SK-N-SH (cell line): Measurements from ENCODE around the gene CDC42SE2. TPM values are rescaled to one million over a fixed set of nuclear protein-coding genes. Genes with fewer than 3 reads are reported as not detected.

Experiments
- CTCF ChIA-PET: fragments of 300-600, 350-600 bp; formaldehyde crosslinking; extraction: SDS; loops from one replicate; lab custom pipeline; 2021; lab: Yijun Ruan, JAX
- POLR2A ChIA-PET: fragments of 350-600 bp; sonication (Branson Sonifier 250); formaldehyde crosslinking; extraction: SDS; loops from one replicate; lab custom pipeline; 2020; ENCODE audit warnings: antibody characterized with exemption, inconsistent platforms; lab: Yijun Ruan, JAX
- DNase-seq: peaks from one replicate; pipeline ENCODE4 v3.0.0; 2012
- H2AFZ ChIP-seq: fragments of 200-600 bp; sonication (generic); 2 replicates; pipeline ENCODE4 v1.8.1; 2016; ENCODE audit warnings: antibody characterized with exemption, mild to moderate bottlenecking, low read depth
- H3F3A ChIP-seq: fragments of 200-600 bp; sonication (generic); replicated peaks from 2 replicates; pipeline ENCODE3; 2016; ENCODE audit warnings: antibody characterized with exemption, mild to moderate bottlenecking; ENCODE audit not compliant: insufficient read depth
- H3K27ac ChIP-seq, 2 experiments: fragments of 200-500 bp in 1 of 2; fragments of 200-600 bp in 1 of 2; sonication (Bioruptor generic) in 1 of 2; sonication (generic), shearing (Covaris generic) in 1 of 2; 2 replicates each; pipeline versions ENCODE4 v1.5.1 to v1.6.1; 2014 to 2016; ENCODE audit warnings: low read depth in 2 of 2, inconsistent platforms in 1 of 2, low read length in 1 of 2, mild to moderate bottlenecking in 1 of 2, mixed read lengths in 1 of 2
- H3K27me3 ChIP-seq: fragments of 200-600 bp; sonication (generic), shearing (Covaris generic); 2 replicates; pipeline ENCODE4 v1.6.1; 2016; ENCODE audit warnings: mixed run types; ENCODE audit not compliant: insufficient read depth
- H3K36me3 ChIP-seq, 2 experiments: fragments of 200-500 bp in 1 of 2; fragments of 200-600 bp in 1 of 2; sonication (Bioruptor generic) in 1 of 2; sonication (generic) in 1 of 2; replicated peaks in 1 of 2; 2 replicates each; pipeline versions ENCODE3 to v1.5.1; 2014 to 2016; ENCODE audit warnings: low read length in 1 of 2, mild to moderate bottlenecking in 1 of 2; ENCODE audit not compliant: insufficient read depth in 2 of 2, control insufficient read depth in 1 of 2
- H3K4me1 ChIP-seq, 2 experiments: fragments of 200-500 bp in 1 of 2; fragments of 200-600 bp in 1 of 2; sonication (Bioruptor generic) in 1 of 2; sonication (generic), shearing (Covaris generic) in 1 of 2; 2 replicates each; pipeline versions ENCODE4 v1.5.1 to v1.6.1; 2014 to 2016; ENCODE audit warnings: low read depth in 1 of 2, low read length in 1 of 2, mixed run types in 1 of 2; ENCODE audit not compliant: insufficient read depth in 2 of 2, control insufficient read depth in 1 of 2
- H3K4me2 ChIP-seq: fragments of 200-600 bp; sonication (generic), shearing (Covaris generic); 2 replicates; pipeline ENCODE4 v1.6.1; 2017; ENCODE audit warnings: mixed run types
- H3K4me3 ChIP-seq, 2 experiments: fragments of 200-500 bp in 1 of 2; fragments of 200-600 bp in 1 of 2; sonication (Bioruptor generic) in 1 of 2; sonication (generic), shearing (Covaris generic) in 1 of 2; 2 replicates each; pipeline versions ENCODE4 v1.5.1 to v1.8.1; 2014 to 2016; ENCODE audit warnings: low read depth in 2 of 2, inconsistent platforms in 1 of 2, low read length in 1 of 2, mild to moderate bottlenecking in 1 of 2, mixed read lengths in 1 of 2, moderate library complexity in 1 of 2
- H3K79me2 ChIP-seq: fragments of 200-600 bp; sonication (generic); 2 replicates; pipeline ENCODE4 v1.8.1; 2017; ENCODE audit warnings: mild to moderate bottlenecking; ENCODE audit not compliant: insufficient read depth
- H3K9ac ChIP-seq: fragments of 200-600 bp; sonication (generic); 2 replicates; pipeline ENCODE4 v1.6.1; 2017; ENCODE audit warnings: mixed run types
- H3K9me2 ChIP-seq: fragments of 200-600 bp; sonication (generic); 2 replicates; pipeline ENCODE4 v1.6.1; 2017; ENCODE audit warnings: mixed run types
- H3K9me3 ChIP-seq: fragments of 200-600 bp; sonication (generic); 2 replicates; pipeline ENCODE4 v1.6.1; 2017; ENCODE audit warnings: mixed run types, mild to moderate bottlenecking, moderate library complexity
- H4K20me1 ChIP-seq: fragments of 200-600 bp; sonication (generic); 2 replicates; pipeline ENCODE4 v1.6.1; 2017; ENCODE audit warnings: mild to moderate bottlenecking, mixed run types; ENCODE audit not compliant: insufficient read depth
- CHD2 ChIP-seq: fragments of 150-350 bp; IDR thresholded peaks from 2 replicates; pipeline ENCODE4 v1.6.1; 2018; ENCODE audit warnings: low read length; ENCODE audit not compliant: partially characterized antibody
- CTCF ChIP-seq: fragments of 200-600 bp; sonication (generic); IDR thresholded peaks from 2 replicates; pipeline ENCODE4 v1.6.1; 2017; ENCODE audit warnings: antibody characterized with exemption, mild to moderate bottlenecking, moderate library complexity
- FOSL2 ChIP-seq: IDR thresholded peaks from 2 replicates; pipeline ENCODE4 v1.4.0; 2012; ENCODE audit warnings: low read depth, mild to moderate bottlenecking, moderate library complexity, borderline replicate concordance
- FOXM1 ChIP-seq: IDR thresholded peaks from 2 replicates; pipeline ENCODE4 v1.4.0; 2012; ENCODE audit warnings: low read depth, mild to moderate bottlenecking
- IRF3 ChIP-seq: fragments of 150-350 bp; IDR thresholded peaks from 2 replicates; pipeline ENCODE4 v1.6.1; 2016; ENCODE audit warnings: mild to moderate bottlenecking, low read depth, low read length
- JUND ChIP-seq: IDR thresholded peaks from 2 replicates; pipeline ENCODE4 v1.4.0; 2012
- MXI1 ChIP-seq: IDR thresholded peaks from 2 replicates; pipeline ENCODE4 v1.6.1; 2012; ENCODE audit warnings: mild to moderate bottlenecking, low read depth, low read length, improper control_type of control experiment
- NFIC ChIP-seq: IDR thresholded peaks from 2 replicates; pipeline ENCODE4 v1.4.0; 2012; ENCODE audit warnings: borderline replicate concordance
- NRF1 ChIP-seq: IDR thresholded peaks from 2 replicates; pipeline ENCODE4 v1.6.1; 2012; ENCODE audit warnings: low read depth, mild to moderate bottlenecking, low read length
- PBX3 ChIP-seq: IDR thresholded peaks from 2 replicates; pipeline ENCODE4; 2012
- RCOR1 ChIP-seq: fragments of 150-350 bp; IDR thresholded peaks from 2 replicates; pipeline ENCODE4 v1.6.1; 2017; ENCODE audit warnings: antibody characterized with exemption, low read length
- REST ChIP-seq: IDR thresholded peaks from 2 replicates; pipeline ENCODE4 v1.6.1; 2012; ENCODE audit warnings: mild to moderate bottlenecking, low read depth, low read length, moderate library complexity
- RFX5 ChIP-seq: IDR thresholded peaks from 2 replicates; pipeline ENCODE4 v1.6.1; 2012; ENCODE audit warnings: mild to moderate bottlenecking, improper control_type of control experiment, low read length
- RXRA ChIP-seq: IDR thresholded peaks from 2 replicates; pipeline ENCODE4 v1.4.0; 2012; ENCODE audit warnings: low read depth, mild to moderate bottlenecking, borderline replicate concordance
- SIN3A ChIP-seq: IDR thresholded peaks from 2 replicates; pipeline ENCODE4 v1.6.1; 2012; ENCODE audit warnings: low read depth, mild to moderate bottlenecking, low read length, moderate library complexity, borderline replicate concordance
- TAF1 ChIP-seq: IDR thresholded peaks from 2 replicates; pipeline ENCODE4 v1.6.1; 2012; ENCODE audit warnings: low read depth, mild to moderate bottlenecking, low read length, moderate library complexity, borderline replicate concordance
- TCF12 ChIP-seq: IDR thresholded peaks from 2 replicates; pipeline ENCODE4 v1.4.0; 2012
- YY1 ChIP-seq: IDR thresholded peaks from 2 replicates; pipeline ENCODE4 v1.4.0; 2012; ENCODE audit warnings: low read depth, mild to moderate bottlenecking
- polyA plus RNA-seq, 3 experiments: library from polyadenylated mRNA; depleted of rRNA; stranded (reverse); fragments of >200 nt; gene quantifications; 2 replicates each; pipeline ENCODE4 v1.2.3, GENCODE V29; 2012

CDC42SE2 gene
- polyA plus RNA-seq, 1 of the 3 experiments (the other 2 are of a cell fraction): 8.6 TPM

GRCh38 chr5:131277447-131277846 is 13.6 kb downstream of the CDC42SE2 start:
- Histone ChIP-seq H3K36me3 (no peaks in the 10 kb centered on the region), H3K4me3 (no peak overlapping the region), H3F3A (peaks cover 24% of the 10 kb centered on the region), H3K79me2 (peaks cover 93% of the 10 kb centered on the region), H3K27me3 (no peaks in the 10 kb centered on the region), H2AFZ (no peak overlapping the region), H3K9ac (no peak overlapping the region), H3K4me2 (no peak overlapping the region), H3K27ac (no peak overlapping the region), H3K4me1 (peaks cover 0 to 18% of the 10 kb centered on the region in 2 experiments; a peak in 1 of 4 replicates), H3K9me3 (no peaks in the 10 kb centered on the region), H4K20me1 (peaks cover 28% of the 10 kb centered on the region), H3K9me2 (no peaks in the 10 kb centered on the region)
- DNase-seq: no peak
- no peak for TF ChIP-seq TAF1
- no peak for TF ChIP-seq YY1
- TF ChIP-seq TCF12: no peak
- TF ChIP-seq IRF3: no peak
- no peak for TF ChIP-seq RFX5
- TF ChIP-seq NFIC: no peak
- TF ChIP-seq FOXM1: no peak
- no peak for TF ChIP-seq CHD2
- TF ChIP-seq RCOR1: no peak
- no peak for TF ChIP-seq RXRA
- TF ChIP-seq CTCF: no peak
- no peak for TF ChIP-seq SIN3A
- TF ChIP-seq REST: no peak
- TF ChIP-seq JUND: no peak
- no peak for TF ChIP-seq MXI1
- no peak for TF ChIP-seq FOSL2
- no peak for TF ChIP-seq PBX3
- no peak for TF ChIP-seq NRF1
- POLR2A ChIA-PET: no interaction called here
- CTCF ChIA-PET: interaction anchor here (1.7 kb wide), 1 partner anchor 12 kb away, joined by 9 read pairs; no protein-coding TSS in a partner anchor
